ENCODE measurements around the gene MDH2.
A peak's percentile ranks its signal among the peaks of the same experiment; 100 is the strongest.
"Not testable (repeated sequence)": the region's sequence is repeated elsewhere in the genome, so short reads cannot be mapped to it uniquely, and the experiment has no call there.

MDH2 gene

DNA sequence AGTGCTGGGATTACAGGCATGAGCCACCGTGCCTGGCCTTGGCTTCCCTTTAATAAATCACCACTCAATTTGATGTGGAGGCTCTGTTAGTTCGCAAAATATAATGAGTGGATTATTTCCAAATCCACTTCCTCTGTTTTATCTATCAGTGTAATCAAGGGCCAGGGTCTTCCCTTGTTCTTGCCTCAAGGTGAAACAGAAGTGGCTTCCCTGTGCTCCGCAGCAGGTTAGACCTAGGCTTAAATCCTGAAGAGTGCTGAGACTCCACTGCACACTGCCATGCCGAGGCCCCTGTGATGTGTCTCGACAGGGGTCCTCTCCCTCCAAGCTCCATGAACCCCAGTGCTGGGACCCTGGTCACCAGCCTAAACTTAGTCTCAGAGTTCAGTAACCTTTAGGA, 59.0 kb downstream of the MDH2 start:
- TF ChIP-seq SNAI2 (CRISPR knock-in tag; IDR thresholded peaks at IDR 0.05) (no peak), TCF4 (CRISPR knock-in tag; IDR thresholded peaks at IDR 0.05; ENCODE audit: borderline replicate concordance) (no peak), PPARA (CRISPR knock-in tag; IDR thresholded peaks at IDR 0.05; ENCODE audit: borderline replicate concordance) (no peak), GLIS3 (CRISPR knock-in tag; IDR thresholded peaks at IDR 0.05) (no peak), ARNTL (CRISPR knock-in tag; IDR thresholded peaks at IDR 0.05; ENCODE audit: borderline replicate concordance, low read depth) (no peak)
- TF ChIP-seq, protein P1, sequence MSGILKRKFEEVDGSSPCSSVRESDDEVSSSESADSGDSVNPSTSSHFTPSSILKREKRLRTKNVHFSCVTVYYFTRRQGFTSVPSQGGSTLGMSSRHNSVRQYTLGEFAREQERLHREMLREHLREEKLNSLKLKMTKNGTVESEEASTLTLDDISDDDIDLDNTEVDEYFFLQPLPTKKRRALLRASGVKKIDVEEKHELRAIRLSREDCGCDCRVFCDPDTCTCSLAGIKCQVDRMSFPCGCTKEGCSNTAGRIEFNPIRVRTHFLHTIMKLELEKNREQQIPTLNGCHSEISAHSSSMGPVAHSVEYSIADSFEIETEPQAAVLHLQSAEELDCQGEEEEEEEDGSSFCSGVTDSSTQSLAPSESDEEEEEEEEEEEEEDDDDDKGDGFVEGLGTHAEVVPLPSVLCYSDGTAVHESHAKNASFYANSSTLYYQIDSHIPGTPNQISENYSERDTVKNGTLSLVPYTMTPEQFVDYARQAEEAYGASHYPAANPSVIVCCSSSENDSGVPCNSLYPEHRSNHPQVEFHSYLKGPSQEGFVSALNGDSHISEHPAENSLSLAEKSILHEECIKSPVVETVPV (CRISPR knock-in tag; IDR thresholded peaks at IDR 0.05) = no peak
- no peak for ATAC-seq

GRCh38 chr7:76108540-76109233, 60.8 kb downstream of the MDH2 start:
- TF ChIP-seq ISL1 (CRISPR knock-in tag; IDR thresholded peaks at IDR 0.05) (peak; percentile 52), CSDC2 (CRISPR knock-in tag; IDR thresholded peaks at IDR 0.05) (no peak), PPARA (CRISPR knock-in tag; IDR thresholded peaks at IDR 0.05; ENCODE audit: borderline replicate concordance) (no peak)
- peak; percentile 68 for ATAC-seq

DNA sequence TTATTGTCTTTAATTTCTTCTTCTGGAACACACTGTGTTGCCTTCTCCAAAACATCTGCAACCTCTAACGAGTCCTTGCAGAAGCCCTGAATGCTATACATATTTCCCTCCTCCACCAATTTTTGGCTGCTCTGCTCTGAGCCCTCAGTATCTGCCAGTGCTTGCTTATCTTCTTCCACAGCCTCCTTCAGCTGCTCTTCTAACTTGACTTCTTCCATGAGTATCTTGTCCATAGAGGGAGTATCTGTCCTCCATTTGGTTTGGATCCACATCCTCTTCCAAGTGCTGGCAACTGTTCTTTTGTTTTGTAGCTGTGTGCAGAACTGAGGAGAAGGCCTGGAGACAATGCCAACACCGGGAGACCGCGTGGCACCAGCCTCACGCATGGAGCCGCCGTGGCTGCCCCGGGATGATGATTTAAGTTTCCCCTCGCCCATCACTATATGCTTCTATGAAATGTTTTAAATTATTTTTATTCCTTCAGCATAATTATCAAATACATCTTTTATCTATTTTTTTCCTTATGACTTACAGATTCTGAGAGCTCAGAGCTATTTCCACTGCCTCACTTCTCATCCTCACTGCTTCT, 65.2 kb downstream of the MDH2 start:
- ATAC-seq = not testable (repeated sequence)

- ATAC-seq = not testable (repeated sequence)
Observed at GRCh38 chr7:76114742-76115141, 66.8 kb downstream of the MDH2 start.

Data from SK-N-SH treated with all-trans-retinoic acid at 6 μM for 48 hours (cell line).